MM.1S (cell line): ENCODE measurements around the gene FKBP3.

ENCODE experiments used
- DNase-seq: peaks from one replicate; pipeline ENCODE4 v3.0.0-alpha.2; 2015
- H2AFZ ChIP-seq: fragments of 300-600 bp; sonication (generic); 2 replicates; pipeline ENCODE4 v1.6.0; 2016; ENCODE audit warnings: antibody characterized with exemption, low read length
- H3F3A ChIP-seq: fragments of 300-600 bp; sonication (generic); 2 replicates; pipeline ENCODE4 v1.6.1; 2016; ENCODE audit warnings: mild to moderate bottlenecking, antibody characterized with exemption, low read length, moderate library complexity, mixed read lengths; ENCODE audit not compliant: insufficient read depth
- H3K27ac ChIP-seq: fragments of 300-600 bp; sonication (generic); 2 replicates; pipeline ENCODE4 v1.5.1; 2016; ENCODE audit warnings: mild to moderate bottlenecking, low read length
- H3K27me3 ChIP-seq: fragments of 300-600 bp; sonication (generic); replicated peaks from 2 replicates; pipeline ENCODE4 v1.6.0; 2016; ENCODE audit warnings: low read length; ENCODE audit not compliant: insufficient read depth
- H3K36me3 ChIP-seq: fragments of 300-600 bp; sonication (generic); replicated peaks from 2 replicates; pipeline ENCODE4 v1.6.1; 2016; ENCODE audit warnings: mild to moderate bottlenecking, low read length, mixed read lengths; ENCODE audit not compliant: insufficient read depth
- H3K4me1 ChIP-seq: fragments of 300-600 bp; sonication (generic); 2 replicates; pipeline ENCODE4 v1.6.1; 2016; ENCODE audit warnings: low read length, mixed read lengths
- H3K4me2 ChIP-seq: fragments of 300-600 bp; sonication (generic); 2 replicates; pipeline ENCODE4 v1.6.0; 2016; ENCODE audit warnings: low read depth, low read length
- H3K4me3 ChIP-seq: fragments of 300-600 bp; sonication (generic); 2 replicates; pipeline ENCODE4 v1.5.1; 2016; ENCODE audit warnings: low read length, mixed read lengths
- H3K79me2 ChIP-seq: fragments of 300-600 bp; sonication (generic); 2 replicates; pipeline ENCODE4 v1.6.1; 2016; ENCODE audit warnings: mixed run types, low read length, mixed read lengths
- H3K9ac ChIP-seq: fragments of 300-600 bp; sonication (generic); 2 replicates; pipeline ENCODE4 v1.6.1; 2016; ENCODE audit warnings: low read length, mixed read lengths
- H3K9me2 ChIP-seq: fragments of 300-600 bp; sonication (generic); replicated peaks from 2 replicates; pipeline ENCODE4 v1.6.1; 2016; ENCODE audit warnings: mild to moderate bottlenecking, low read length, mixed read lengths; ENCODE audit not compliant: insufficient read depth
- H3K9me3 ChIP-seq: fragments of 300-600 bp; sonication (generic); replicated peaks from 2 replicates; pipeline ENCODE4 v1.6.1; 2016; ENCODE audit warnings: mild to moderate bottlenecking, low read length, mixed read lengths; ENCODE audit not compliant: insufficient read depth
- H4K20me1 ChIP-seq: fragments of 300-600 bp; sonication (generic); 2 replicates; pipeline ENCODE4 v1.6.1; 2016; ENCODE audit warnings: mild to moderate bottlenecking, low read length, moderate library complexity, mixed read lengths; ENCODE audit not compliant: insufficient read depth
- CTCF ChIP-seq: fragments of 300-600 bp; sonication (generic); IDR thresholded peaks from 2 replicates; pipeline ENCODE4 v1.5.1; 2016; ENCODE audit warnings: antibody characterized with exemption, low read length, mixed read lengths
- EZH2 ChIP-seq: fragments of 300-600 bp; sonication (generic); optimal IDR thresholded peaks from 2 replicates; pipeline ENCODE3; 2017; ENCODE audit warnings: low read depth, mild to moderate bottlenecking, antibody characterized with exemption, low read length, mixed read lengths
- EZH2phosphoT487 ChIP-seq: fragments of 300-600 bp; sonication (generic); IDR thresholded peaks from 2 replicates; pipeline ENCODE4 v1.6.1; 2018; ENCODE audit warnings: antibody characterized with exemption, low read length

Gene FKBP3

DNA sequence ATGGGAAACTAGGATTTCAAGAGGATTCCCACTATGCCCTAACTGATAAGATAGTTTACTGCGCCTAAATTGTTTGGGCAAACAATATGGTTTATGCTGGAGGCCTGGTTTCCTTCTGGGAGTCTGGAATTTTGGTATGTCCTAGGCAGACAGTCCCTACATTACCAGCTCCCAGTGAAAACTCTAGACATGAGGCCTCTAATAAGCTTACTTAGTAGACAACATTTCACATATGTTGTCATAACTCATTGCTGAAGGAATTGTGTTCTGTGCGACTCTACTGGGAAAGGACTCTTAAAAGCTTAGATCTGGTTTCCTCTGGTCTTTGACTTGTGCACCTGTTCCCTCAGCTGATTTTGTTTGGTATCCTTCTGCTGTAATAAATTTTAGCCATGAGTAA lies 68.3 kb downstream of the FKBP3 start:
- Histone ChIP-seq H2AFZ (no peak overlapping the region), H3K27ac (no peak overlapping the region), H3K27me3 (no peaks in the 10 kb centered on the region), H3K9me2 (no peaks in the 10 kb centered on the region), H3K79me2 (no peaks in the 10 kb centered on the region), H3K4me2 (no peak overlapping the region), H3K4me3 (no peak overlapping the region), H3K36me3 (no peaks in the 10 kb centered on the region), H3K4me1 (no peaks in the 10 kb centered on the region), H3K9ac (no peak overlapping the region), H3F3A (no peaks in the 10 kb centered on the region), H4K20me1 (no peaks in the 10 kb centered on the region), H3K9me3 (no peaks in the 10 kb centered on the region)
- DNase-seq = no peak
- TF ChIP-seq EZH2 (no peak), EZH2phosphoT487 (no peak), CTCF (no peak)
